BJ (cell line): Measurements from ENCODE around the gene EXD2. TPM values are rescaled to one million over a fixed set of nuclear protein-coding genes. Genes with fewer than 3 reads are reported as not detected.

ENCODE experiments used
- CTCF ChIA-PET: fragments of 350-600 bp; formaldehyde crosslinking; extraction: SDS; loops from one replicate; lab custom pipeline; 2021; ENCODE audit warnings: antibody characterized with exemption, inconsistent platforms; lab: Yijun Ruan, JAX
- POLR2A ChIA-PET: fragments of 300-600 bp; sonication (Branson Sonifier 250); formaldehyde crosslinking; extraction: SDS; loops from one replicate; lab custom pipeline; 2021; ENCODE audit warnings: antibody characterized with exemption; lab: Charles Lee
- DNase-seq: peaks from one replicate; pipeline ENCODE4 v3.0.0-alpha.2; 2011; ENCODE audit warnings: low read depth
- H3K27me3 ChIP-seq: 2 replicates; pipeline ENCODE4 v1.6.0; 2011; ENCODE audit warnings: low read length; ENCODE audit not compliant: control insufficient read depth, insufficient read depth
- H3K36me3 ChIP-seq: 2 replicates; pipeline ENCODE4 v1.5.1; 2011; ENCODE audit warnings: low read length; ENCODE audit not compliant: control insufficient read depth, insufficient read depth
- H3K4me3 ChIP-seq: 2 replicates; pipeline ENCODE4 v1.5.1; 2011; ENCODE audit warnings: low read depth, mild to moderate bottlenecking, control low read depth, low read length
- CTCF ChIP-seq: IDR thresholded peaks from 2 replicates; pipeline ENCODE4 v1.5.1; 2011; ENCODE audit warnings: low read depth, mild to moderate bottlenecking, control low read depth, inconsistent platforms, low read length, moderate library complexity; ENCODE audit not compliant: insufficient read depth
- polyA plus RNA-seq: library from polyadenylated mRNA; depleted of rRNA; stranded (reverse); fragments of >200 nt; gene quantifications from 2 replicates; pipeline ENCODE4 v1.2.3, GENCODE V29; 2011

The EXD2 gene
- polyA plus RNA-seq, 1 experiment = 17.7 TPM

- H3K4me3 ChIP-seq = peak within 1 kb of the TSS; percentile 46
- TF ChIP-seq CTCF = peak; percentile 21; the same call in 1 of the 2 replicates
- no peaks in the 10 kb centered on the region for H3K36me3 ChIP-seq
- peaks cover 29% of the 10 kb centered on the region for H3K27me3 ChIP-seq
- no peak for DNase-seq
- POLR2A ChIA-PET = no interaction called here
- CTCF ChIA-PET = interaction anchor here (0.6 to 3.4 kb wide), 3 partner anchors 10 to 92 kb away, joined by 3 to 17 read pairs (median 3); no protein-coding TSS in a partner anchor
These were observed 68.4 kb downstream of the EXD2 start, which contains the start of gene GALNT16 for GRCh38 chr14:69259527-69260189. TSS of gene GALNT16 (plus strand) at chr14:69260158. CDS start at chr14:69260291, 133 bp downstream.

GRCh38 chr14:69260190-69260860 is 69.0 kb downstream of the EXD2 start:
- ChIA-PET POLR2A (no interaction called here), CTCF (interaction anchor here (0.6 to 3.4 kb wide), 3 partner anchors 11 to 91 kb away, joined by 3 to 17 read pairs (median 3); no protein-coding TSS in a partner anchor)
- Histone ChIP-seq H3K36me3 (no peaks in the 10 kb centered on the region), H3K4me3 (peak overlapping the region; percentile 46), H3K27me3 (peaks cover 28% of the 10 kb centered on the region)
- TF ChIP-seq CTCF = no peak
- no peak for DNase-seq

- Histone ChIP-seq H3K4me3 (peak overlapping the region; percentile 46), H3K27me3 (peaks cover 28% of the 10 kb centered on the region), H3K36me3 (no peaks in the 10 kb centered on the region)
- CTCF ChIA-PET = interaction anchor here (1.6 to 3.4 kb wide), 2 partner anchors 12 to 56 kb away, joined by 3 to 17 read pairs; no protein-coding TSS in a partner anchor
- DNase-seq = no peak
- POLR2A ChIA-PET = no interaction called here
- peak; percentile 51 for TF ChIP-seq CTCF
These were observed 69.7 kb downstream of the EXD2 start for GRCh38 chr14:69260861-69261564.

GRCh38 chr14:69261761-69262331 is 70.5 kb downstream of the EXD2 start:
- no peak for TF ChIP-seq CTCF
- Histone ChIP-seq H3K36me3 (no peaks in the 10 kb centered on the region), H3K4me3 (no peak overlapping the region), H3K27me3 (peaks cover 28% of the 10 kb centered on the region)
- no peak for DNase-seq
- ChIA-PET POLR2A (no interaction called here), CTCF (interaction anchor here (1.2 to 3.4 kb wide), 5 partner anchors 12 to 132 kb away, joined by 3 to 17 read pairs (median 3); no protein-coding TSS in a partner anchor)
